GM19395 (cell line): ENCODE measurements around the gene SGTA.
A peak's percentile ranks its signal among the peaks of the same experiment; 100 is the strongest.

ENCODE experiments used
- ATAC-seq: cut with Tn5 transposase; IDR thresholded peaks from one replicate; pipeline ENCODE4 v1.9.1; 2021; ENCODE audit warnings: mild to moderate bottlenecking, moderate library complexity; ENCODE audit not compliant: unreplicated experiment

The SGTA gene

DNA sequence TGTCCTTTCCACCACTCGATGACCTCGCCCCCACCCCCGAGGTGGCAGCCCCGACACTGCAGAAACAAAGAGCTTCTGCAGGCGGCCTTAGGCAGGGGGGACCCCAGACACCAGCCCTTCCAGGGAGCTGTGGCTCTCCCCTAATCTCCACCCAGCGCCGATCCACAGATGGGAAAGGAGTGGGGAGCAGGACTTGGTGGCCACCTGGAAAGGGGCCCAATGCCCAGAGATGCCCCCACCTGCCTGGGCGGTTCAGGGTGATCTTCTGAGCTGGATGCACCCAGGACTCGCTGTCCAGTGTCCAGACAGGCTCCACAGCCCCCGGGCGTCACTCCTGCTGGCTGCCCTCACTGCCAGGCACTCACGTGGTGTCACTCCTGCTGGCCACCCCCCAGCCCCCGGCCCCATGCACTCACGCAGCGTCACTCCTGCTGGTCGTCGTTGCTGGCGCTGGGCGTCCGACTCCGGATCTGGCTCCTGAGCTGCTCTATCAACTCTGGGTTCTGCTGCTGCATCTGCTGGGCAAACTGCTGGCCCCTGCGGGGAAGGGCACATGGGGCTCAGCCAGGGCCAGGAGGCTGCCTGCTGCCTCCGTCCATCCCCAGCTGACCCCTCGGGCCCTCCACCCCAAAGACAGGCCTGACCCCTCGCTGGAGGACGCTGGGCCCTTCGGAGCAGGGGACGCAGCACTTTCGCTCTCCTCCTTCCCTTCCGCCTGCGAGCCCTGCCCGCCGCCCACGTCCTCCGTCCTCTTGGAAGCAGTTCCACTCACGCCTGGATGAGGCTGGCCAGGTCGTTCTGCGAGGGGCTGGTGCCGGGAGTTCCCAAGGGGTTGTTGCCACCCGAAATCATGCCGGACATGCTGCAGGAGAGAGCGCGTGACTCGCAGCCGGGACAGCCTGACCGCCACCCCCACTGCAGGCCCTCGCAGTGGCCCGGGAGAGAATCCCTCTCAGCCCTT lies 25.9 kb downstream of the SGTA start:
- no peak for ATAC-seq

DNA sequence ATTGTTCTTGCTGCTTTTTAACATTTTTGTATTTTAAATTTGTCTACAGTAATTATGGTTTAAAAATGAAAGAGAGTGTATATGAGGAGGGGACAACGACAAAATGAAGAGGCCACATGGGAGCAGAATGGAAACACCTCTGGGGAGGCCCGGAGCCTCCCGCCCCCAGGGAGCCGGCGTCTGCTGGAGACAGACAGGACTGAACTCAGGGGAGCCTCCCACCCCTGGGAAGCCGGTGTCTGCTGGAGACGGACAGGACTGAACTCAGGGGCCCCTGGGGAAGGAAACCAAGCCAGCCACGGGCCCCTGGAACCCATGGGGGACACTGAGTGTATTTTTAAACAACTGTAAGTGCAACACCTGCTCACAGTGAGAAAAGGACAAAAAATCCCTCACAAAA lies 26.6 kb downstream of the SGTA start:
- ATAC-seq, result no peak

DNA sequence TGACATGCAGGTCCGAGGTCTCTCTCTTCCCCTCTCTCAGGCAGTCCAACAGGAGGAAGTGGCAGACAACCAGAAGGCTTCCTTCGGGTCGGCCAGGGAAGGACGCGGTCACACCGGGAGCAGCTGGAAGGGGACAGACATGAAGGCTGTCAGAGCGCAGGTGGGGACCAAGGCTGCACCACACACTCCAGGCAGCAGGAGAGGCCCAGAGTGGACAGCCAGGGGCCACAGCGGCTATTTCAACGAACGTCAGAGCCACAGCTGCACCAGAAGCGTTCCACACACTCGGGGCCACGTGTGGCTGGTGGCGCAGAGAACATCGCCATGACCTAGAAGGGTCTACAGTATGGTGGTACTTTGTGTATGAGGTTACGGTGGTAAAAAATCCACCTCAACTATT lies 27.3 kb downstream of the SGTA start:
- ATAC-seq, result no peak

DNA sequence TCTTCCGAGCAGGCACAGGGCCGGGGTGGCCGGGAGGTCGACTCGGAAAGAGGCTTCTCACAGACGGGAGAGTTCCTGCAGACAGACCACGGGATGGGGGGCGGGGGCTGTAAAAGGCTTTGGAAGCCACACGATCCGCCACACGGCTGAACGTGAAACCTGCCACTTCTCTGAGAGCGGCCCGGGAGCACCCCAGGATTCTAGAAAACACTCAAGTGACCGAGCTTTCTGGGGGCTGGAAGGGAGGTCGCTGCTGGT lies 27.7 kb downstream of the SGTA start:
- ATAC-seq, result no peak

DNA sequence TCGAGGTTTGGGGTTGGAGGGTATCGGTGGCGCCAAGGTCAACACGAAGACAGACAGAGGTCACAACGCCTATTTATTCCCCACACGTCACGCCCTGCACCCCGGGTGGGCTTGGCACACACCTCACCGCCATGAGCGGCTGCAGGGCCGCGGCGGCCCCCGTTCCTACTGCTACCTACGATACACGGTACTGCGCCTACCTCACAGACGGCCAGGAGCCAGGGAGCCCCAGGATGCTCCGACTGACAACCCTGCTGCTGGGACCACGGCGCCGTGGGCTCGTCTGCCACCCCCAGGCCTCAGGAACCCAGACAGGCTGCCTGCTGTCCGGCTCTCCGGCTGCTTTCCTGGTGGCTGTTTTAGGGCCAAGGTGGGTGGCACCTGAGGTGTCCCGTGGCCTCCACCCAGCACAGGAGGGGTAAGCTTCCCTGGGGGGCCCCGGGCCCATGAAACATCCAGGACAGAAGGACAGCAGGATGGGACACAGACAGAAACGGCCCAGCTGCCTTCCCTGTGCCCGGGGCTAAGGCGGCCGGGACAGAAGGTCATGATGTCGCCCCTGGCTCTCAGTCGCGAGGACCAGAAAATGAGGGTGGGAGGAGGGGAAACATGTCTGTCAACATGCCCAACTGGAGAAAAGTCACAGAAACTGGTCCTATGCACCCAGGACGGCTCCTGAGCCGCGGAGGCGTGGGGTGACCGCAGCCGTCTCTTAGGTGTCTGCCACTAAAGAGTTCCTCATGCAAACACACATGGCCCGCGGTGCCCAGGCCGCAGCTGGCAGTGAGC lies 28.2 kb downstream of the SGTA start:
- ATAC-seq, result no peak

DNA sequence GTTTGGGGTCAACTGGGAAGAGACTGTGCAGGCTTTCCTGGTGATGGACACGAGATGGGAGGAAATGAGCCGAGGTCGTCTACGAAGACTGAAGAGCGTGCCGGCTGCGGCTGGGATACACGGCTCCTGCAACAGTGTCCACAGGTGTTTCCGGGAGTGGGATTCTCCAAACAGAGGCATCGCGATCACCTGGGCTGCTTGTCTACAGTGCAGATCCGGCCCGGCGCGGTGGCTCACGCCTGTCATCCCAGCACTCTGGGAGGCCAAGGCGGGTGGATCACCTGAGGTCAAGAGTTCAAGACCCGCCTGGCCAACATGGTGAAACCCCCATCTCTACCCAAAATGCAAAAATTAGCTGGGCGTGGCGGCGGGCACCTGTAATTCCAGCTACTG lies 31.6 kb downstream of the SGTA start:
- ATAC-seq, result no peak

DNA sequence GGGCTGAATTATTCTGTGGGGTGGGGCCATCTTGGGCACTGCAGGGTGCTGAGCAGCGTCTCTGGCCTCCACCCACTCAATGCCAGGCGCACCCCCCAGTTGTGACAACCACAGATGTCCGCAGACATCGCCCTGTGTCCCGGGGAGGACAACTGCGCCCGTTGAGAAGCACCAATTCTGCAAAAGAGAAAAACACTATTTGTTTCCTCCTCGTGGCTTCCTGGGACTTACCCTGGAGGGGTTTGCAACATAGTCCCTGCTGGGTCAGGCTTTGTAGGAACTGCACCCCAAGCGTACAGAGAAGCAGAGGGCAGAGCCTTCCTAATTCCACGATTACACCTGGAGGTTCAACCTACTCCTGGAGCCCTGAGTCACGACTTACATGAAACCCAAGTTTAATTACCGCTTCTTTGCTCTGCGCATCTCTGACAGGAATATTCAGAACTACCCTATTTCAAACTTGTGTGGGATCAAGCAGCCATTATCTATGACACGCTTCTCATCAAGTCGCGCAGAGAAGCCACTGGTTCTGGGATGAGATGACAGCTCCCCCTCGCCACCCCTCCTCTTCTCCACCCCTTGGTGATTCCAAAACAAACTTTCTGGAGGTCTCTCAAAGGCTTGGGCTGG lies 32.1 kb downstream of the SGTA start:
- no peak for ATAC-seq

DNA sequence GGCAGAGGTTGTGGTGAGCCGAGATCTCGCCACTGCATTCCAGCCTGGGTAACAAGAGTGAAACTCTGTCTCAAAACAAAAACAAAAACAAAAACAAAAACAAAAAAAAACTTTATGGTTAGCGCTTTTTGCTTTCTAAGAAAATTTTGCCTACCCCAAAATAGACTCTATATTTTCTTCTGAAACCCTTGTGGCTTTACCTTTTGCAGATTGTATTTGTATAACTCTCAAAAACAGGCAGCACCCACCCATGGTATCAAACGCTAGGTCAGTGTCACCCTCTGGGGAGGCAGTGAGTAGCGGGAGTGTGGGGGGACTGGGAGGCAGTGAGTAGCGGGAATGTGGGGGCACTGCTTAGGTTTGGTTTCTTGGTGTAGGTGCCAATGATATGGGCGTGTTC lies 35.7 kb downstream of the SGTA start:
- no peak for ATAC-seq

DNA sequence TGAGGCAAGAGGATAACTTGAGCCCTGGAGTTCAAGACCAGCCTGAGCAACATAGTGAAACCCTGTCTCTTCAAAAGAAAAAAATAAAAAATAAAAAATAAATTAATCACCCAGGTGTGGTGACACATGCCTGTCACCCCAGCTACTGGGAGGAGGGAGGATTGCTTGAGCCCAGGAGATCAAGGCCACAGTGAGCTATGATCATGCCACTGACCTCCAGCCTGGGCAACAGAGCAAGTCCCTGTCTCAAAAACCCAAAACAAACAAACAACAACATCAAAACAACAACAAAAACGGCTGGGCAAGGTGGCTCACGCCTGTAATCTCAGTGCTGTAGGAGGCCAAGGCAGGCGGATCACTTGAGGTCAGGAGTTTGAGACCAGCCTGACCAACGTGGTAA lies 39.0 kb downstream of the SGTA start:
- no peak for ATAC-seq

DNA sequence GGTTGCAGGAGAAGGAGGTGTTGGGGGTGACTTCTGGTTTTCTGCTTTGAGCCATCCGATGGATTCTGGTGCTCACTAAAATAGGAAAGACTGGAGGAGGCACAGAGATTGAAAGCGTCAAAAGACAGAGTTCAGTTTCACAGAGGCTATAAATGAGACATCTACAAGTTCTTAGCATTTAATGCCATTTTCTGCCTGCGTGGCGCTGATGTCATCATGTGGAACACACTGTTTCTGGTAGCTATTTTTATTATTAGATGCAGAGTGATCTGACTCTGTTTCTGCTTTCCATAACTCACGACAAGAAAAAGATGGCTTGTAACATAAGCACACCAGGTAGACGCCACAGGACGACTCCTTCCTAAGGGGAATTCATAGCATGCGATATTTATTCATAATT lies 40.0 kb downstream of the SGTA start:
- no peak for ATAC-seq

DNA sequence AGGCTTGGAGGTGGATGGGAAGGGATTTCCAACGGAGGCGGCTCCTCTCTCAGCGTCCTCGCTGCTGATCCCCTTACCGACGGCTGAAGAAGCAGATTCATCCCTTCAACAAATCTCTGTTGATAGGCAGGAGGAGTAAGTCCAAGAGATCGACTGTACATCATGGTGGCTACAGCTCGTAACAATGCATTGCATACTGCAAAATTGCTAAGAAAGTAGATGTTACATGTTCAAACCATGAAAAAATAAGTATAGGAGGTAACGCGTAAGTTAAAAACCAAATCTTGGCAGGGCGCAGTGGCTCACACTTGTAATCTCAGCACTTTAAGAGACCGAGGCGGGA lies 42.8 kb downstream of the SGTA start:
- no peak for ATAC-seq

DNA sequence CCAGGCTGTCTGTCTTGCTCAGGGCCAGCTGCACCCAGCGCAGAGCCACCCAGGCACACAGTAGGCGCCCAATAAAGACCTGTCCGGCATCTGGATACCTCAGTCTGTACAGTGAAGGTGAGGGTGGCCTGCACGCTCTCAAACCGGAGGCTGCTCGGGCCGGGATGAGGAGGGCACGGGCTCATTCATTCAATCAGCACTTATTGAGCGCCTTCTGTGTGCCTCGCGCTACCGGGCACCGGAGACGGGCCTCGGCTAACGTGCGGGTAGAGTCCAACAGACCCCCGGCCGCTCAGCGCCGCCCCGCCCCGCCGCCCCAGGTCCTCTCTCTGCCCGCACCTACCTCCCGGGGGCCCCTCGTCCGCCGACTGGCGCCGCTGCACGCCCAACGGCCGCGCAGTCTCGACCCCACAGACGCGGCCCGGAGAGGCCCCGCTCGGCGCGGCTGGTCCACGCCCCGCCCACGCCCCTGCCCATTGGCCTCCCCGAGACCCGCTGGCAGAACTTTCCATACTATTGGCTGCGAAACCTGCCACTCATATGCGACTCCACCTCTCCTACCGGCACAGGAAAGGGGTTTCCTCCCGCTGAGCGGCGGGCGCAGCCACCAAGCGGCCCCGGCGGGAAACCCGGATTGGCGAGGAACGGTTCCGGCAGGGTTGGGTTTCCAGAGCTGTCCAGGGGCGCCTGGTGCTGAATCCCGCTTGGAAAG lies 43.3 kb downstream of the SGTA start, which contains the start of gene SLC39A3:
SLC39A3 (minus strand) TSS at position 416 of the 712 bp plus-strand sequence. CDS start 2,760 bp downstream, outside the sequence.
- ATAC-seq, result peak; percentile 85

DNA sequence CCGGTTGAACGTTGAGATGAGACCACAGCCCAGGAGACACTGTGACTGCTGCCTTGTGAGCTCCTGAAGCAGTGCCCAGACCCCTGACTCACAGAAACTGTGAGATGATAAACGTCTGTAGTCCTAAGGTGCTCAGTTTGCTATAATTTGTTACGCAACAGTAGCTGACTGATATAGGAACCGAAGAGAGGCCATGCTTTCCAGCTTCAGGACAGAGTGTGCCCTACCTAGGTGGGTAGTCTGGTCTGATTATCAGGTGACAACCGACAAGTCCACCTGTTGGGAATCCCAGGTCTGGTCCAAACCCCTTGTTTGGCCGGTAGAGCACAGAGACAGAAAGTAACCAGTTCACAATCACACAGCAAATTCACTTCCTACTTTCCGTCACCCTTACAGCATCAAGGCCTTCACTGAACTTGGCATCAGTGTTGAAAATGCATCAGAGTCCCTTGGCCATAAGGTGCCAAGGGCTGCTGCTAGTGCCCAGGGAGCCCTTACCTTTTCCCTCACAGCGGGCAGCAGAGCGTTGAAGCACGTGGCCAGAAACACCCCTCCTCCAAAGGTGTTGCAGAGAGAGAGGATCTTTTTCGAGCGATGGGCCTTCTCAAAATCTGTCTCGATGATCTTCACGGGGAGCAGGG lies 46.4 kb downstream of the SGTA start:
- ATAC-seq, result no peak

DNA sequence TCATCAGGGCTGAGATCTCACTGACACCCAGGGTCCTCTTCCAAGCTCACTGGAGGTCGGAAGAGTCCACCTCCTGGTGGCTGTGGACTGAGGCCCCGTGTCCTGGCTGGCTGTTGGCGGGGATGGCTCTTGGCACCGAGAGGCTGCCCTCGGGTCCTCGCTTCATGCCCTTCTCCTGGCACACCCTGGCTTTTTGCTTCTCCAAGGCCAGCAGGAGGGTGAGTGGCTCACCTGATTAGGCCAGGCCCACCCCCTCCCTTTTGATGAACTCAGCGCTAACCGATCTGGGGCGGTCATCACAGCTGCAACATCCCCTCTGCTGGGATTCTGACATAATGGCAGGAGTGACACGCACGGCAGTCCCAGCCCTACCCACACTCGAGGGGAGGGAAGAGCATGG lies 47.7 kb downstream of the SGTA start:
- no peak for ATAC-seq

DNA sequence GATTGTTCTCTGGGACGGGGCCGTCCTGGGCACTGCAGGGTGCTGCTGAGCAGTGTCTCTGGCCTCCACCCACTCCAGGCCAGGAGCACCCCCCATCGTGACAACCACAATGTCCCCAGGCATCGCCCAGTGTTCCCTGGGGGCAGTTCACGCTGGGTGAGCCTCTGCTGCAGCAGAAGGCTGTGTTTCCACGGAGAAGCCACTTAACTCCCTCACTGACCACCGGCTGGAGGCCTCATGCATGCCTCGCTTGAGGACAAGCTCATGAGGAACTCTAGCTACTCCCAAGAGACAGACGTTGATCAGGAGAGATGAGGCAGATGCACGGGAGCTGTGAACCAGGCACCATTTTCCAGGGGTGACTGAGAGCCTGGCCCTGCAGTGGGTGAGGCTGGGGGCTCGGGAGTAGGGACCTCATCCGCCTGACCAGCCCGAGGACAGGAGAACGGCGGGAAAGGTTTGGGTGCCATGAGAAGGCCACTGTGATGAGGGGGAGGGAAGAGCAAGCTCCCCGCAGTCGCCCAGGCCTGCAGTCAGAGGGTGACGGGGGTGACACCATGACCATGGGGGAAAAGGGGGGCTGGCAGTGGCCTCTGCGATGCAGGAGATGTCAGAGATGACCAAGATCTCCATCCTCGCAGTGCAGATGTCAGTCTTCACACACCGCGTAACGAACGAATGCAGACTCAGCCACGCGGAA lies 48.3 kb downstream of the SGTA start:
- no peak for ATAC-seq

DNA sequence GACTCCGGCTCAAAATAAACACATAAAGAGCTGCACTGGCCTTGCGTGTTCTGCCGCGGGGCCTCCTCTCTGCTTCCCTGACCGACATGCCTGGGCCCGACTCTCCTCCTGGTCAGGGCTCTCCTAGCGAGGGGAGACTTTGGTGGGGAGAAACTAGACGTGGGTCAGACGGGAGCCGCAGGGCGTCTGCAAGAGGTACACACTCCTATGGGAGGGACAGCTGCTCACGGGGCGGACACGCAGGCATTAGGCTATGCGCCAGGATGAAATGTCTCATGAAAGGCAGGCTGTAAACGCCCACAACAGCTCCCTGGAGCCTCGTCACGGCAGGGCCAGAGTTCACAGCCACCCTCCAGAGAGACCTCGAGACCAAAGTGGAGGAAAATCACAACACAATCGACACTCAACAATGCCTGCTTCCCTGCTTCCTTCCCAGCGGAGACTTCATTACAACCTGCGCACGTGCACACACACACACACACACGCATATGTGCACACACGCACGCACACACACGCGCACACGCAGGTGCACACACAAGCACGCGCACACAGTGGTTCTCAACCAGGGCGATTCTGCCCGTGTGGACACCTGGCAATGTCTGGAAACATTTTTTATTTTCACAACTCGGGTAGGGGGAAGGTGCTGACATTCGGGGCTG lies 49.0 kb downstream of the SGTA start:
- ATAC-seq, result no peak

DNA sequence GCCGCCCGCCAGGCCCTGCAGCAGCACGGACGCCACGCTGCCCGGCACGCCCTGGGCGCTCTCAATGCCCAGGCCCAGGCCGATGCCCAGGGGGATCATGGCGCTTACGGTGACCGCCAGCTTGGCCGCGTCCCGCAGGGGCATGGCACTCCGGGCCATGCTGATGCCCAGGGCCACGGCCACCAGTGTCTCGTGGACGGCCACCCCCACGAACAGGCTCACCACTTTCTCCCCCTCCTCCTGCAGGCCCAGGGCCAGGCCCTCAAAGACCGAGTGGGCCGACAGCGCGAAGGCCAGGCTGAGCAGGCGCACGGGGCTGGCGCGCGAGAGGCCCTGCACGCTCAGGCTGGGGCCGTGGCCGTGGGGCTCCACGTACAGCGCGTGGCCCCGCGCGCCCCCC lies 50.2 kb downstream of the SGTA start:
- no peak for ATAC-seq

DNA sequence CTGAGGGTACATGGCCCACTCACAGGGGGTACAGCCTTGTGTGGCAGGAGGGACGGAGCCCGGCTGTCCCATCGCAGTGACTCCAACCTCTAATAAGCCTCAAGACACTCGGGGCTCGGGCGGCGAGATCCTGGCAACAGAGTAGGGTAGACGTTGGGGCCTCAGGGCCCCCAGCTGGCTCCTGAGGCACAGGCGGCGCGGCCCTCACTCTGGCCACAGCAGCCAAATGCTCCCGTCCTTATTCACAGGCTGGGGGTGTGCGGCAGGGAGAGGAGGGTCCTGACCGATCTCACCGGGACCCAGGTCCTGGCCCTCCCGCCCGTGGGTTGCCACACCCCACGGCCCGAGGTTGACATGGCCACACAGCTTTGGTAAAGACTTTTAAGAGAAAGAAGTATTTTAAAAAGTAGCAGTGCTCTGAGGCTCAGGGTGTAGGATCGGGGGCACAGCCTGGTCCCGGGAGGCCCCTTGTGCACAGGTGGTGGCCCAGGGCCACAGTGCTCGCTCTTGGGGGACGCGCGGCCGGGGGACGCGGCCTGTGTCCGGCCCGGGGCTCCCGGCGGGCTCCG lies 50.8 kb downstream of the SGTA start:
- no peak for ATAC-seq
